K562 (cell line): ENCODE results near the gene LY6G6F. TPM values are rescaled to one million over a fixed set of nuclear protein-coding genes. Genes with fewer than 3 reads are reported as not detected.

Source experiments
- ARHGAP35 ChIP-seq: fragments of 450-650 bp; IDR thresholded peaks from 2 replicates; pipeline ENCODE4 v1.6.1; 2018; ENCODE audit not compliant: partially characterized antibody
- CC2D1A ChIP-seq: fragments of 450-650 bp; IDR thresholded peaks from 2 replicates; pipeline ENCODE4 v1.6.1; 2017; ENCODE audit warnings: mild to moderate bottlenecking
- L3MBTL2 ChIP-seq: fragments of 450-650 bp; IDR thresholded peaks from 2 replicates; pipeline ENCODE4 v1.6.1; 2016; ENCODE audit warnings: mild to moderate bottlenecking, moderate library complexity
- LARP7 ChIP-seq: fragments of 450-650 bp; IDR thresholded peaks from 2 replicates; pipeline ENCODE4 v1.6.1; 2016
- MAFK ChIP-seq: IDR thresholded peaks from 2 replicates; pipeline ENCODE4 v1.6.1; 2011; ENCODE audit warnings: low read length, improper control_type of control experiment
- NR4A1 ChIP-seq, 2 experiments: fragments of 250-450 bp in 1 of 2; fragments of 450-650 bp in 1 of 2; sonication (Bioruptor Pico) in 1 of 2; IDR thresholded peaks; 2 replicates each; pipeline versions ENCODE4 v1.4.0 to v1.6.1; 2016 to 2020; ENCODE audit warnings: mild to moderate bottlenecking in 2 of 2, missing compliant biosample characterization in 1 of 2, missing genetic modification characterization in 1 of 2, moderate library complexity in 1 of 2
- PHTF2 ChIP-seq: fragments of 250-450 bp; sonication (Bioruptor Pico); IDR thresholded peaks from 2 replicates; pipeline ENCODE4 v1.5.0; 2021; ENCODE audit warnings: mild to moderate bottlenecking
- POLR3G ChIP-seq: IDR thresholded peaks from 2 replicates; pipeline ENCODE4 v1.6.1; 2011; ENCODE audit not compliant: insufficient read length, insufficient replicate concordance; ENCODE audit errors: extremely low read depth
- PRMT5 ChIP-seq: sonication (generic); formaldehyde crosslinking; IDR thresholded peaks from 2 replicates; pipeline ENCODE4 v1.5.0; 2020; ENCODE audit warnings: missing genetic modification reagents
- STAT5B ChIP-seq: fragments of 250-450 bp; sonication (Bioruptor Pico); IDR thresholded peaks from 2 replicates; pipeline ENCODE4 v1.8.0; 2021; ENCODE audit warnings: mild to moderate bottlenecking, inconsistent platforms
- ZNF133 ChIP-seq: fragments of 250-450 bp; sonication (Bioruptor Pico); IDR thresholded peaks from 2 replicates; pipeline ENCODE4 v1.4.0; 2020; ENCODE audit warnings: mild to moderate bottlenecking
- ZNF23 ChIP-seq: fragments of 250-450 bp; sonication (Bioruptor Pico); IDR thresholded peaks from 2 replicates; pipeline ENCODE4 v1.4.0; 2020; ENCODE audit warnings: mild to moderate bottlenecking
- polyA plus RNA-seq, 8 experiments: library from polyadenylated mRNA; depleted of rRNA in 4 of 8; stranded (reverse) in 5 of 8; unstranded in 3 of 8; fragments of >200 nt; fragmentation: Nextera tagmentation in 2 of 8; fragmentation: Illumina TruSeq in 1 of 8; extraction: Ambion mirVana in 2 of 8; extraction: Trizol in 1 of 8; gene quantifications; 2 replicates each; pipeline versions ENCODE4 v1.2.1 to v1.2.3, GENCODE V29; 2011 to 2014; ENCODE audit warnings: inconsistent platforms in 1 of 8, missing spikeins in 1 of 8
- total RNA-seq, 7 experiments: library from RNA; depleted of rRNA in 6 of 7; stranded (reverse); fragments of >200 nt in 6 of 7; fragmentation: Illumina TruSeq in 2 of 7; extraction: Trizol in 2 of 7; gene quantifications; 2 replicates each; pipeline versions ENCODE4 v1.2.1 to v1.2.3, GENCODE V29; 2011 to 2021; ENCODE audit warnings: low replicate concordance in 1 of 7
- TF ChIP-seq, protein P1 (sequence below): fragments of 250-450 bp; sonication (Bioruptor Pico); IDR thresholded peaks from 2 replicates; pipeline ENCODE4 v1.5.0; 2020; ENCODE audit warnings: mild to moderate bottlenecking, borderline replicate concordance
- TF ChIP-seq, protein P2 (sequence below), 3 experiments: fragments of 200-800 bp in 1 of 3; fragments of 250-450 bp in 1 of 3; fragments of 450-650 bp in 1 of 3; sonication (Bioruptor Pico) in 1 of 3; sonication (Bioruptor generic) in 1 of 3; formaldehyde crosslinking in 1 of 3; IDR thresholded peaks; 2 replicates each; pipeline versions ENCODE4 v1.6.1 to v1.8.0; 2016 to 2022; ENCODE audit warnings: mild to moderate bottlenecking in 2 of 3, missing genetic modification characterization in 2 of 3, missing compliant biosample characterization in 1 of 3, moderate library complexity in 1 of 3
- TF ChIP-seq, protein P3 (sequence below): fragments of 150-350 bp; IDR thresholded peaks from 2 replicates; pipeline ENCODE4 v1.6.1; 2014; ENCODE audit warnings: low read depth, mild to moderate bottlenecking, low read length, borderline replicate concordance
- TF ChIP-seq, protein P4 (sequence below): sonication (generic); formaldehyde crosslinking; IDR thresholded peaks from 2 replicates; pipeline ENCODE4 v1.4.0; 2020; ENCODE audit warnings: mild to moderate bottlenecking, missing genetic modification reagents

The LY6G6F gene
- total and polyA plus RNA-seq, 9 of the 15 experiments (the other 6 are each of a cell fraction or from before 2014, with no cell fraction given), result 0.14 to 0.50 (median 0.28) TPM; not detected in 2

DNA sequence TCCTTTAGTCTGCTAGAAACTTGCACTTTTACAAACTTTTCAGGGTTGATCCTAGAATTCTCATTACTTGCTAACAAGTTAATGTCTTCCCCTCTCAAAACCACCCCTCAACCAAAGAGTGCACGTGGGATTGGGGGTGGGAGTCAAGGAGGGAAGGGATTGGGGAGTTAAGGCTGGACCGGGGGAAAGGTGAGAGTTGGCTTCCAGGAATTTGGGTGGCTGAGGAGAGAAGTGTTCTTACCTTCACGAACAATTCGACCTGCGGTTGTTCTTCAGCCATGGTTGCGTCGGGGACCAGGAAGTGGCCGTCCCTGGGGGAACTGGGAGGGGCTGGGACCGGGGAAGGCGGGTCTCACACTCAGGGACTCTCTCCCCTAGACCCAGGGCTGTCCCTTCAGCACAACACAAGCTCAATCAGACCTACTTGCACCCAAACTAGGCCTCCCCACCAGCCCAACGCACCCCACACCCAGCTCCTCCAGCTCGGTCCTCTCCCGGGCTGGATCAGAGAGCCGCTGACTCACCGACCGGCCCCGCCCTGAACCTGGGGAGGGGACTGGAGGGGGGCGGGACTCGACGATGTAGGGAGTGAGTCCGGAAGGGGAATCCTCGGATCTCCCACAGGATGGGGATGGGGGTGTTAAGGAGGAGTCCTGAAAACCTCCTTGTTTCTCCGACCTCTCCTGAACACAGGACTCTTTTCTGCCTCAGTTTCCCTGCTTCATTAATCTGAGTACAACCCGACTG, 29.5 kb downstream of the LY6G6F start, which contains the start of gene CLIC1 (continued):
- TF ChIP-seq, protein P1, sequence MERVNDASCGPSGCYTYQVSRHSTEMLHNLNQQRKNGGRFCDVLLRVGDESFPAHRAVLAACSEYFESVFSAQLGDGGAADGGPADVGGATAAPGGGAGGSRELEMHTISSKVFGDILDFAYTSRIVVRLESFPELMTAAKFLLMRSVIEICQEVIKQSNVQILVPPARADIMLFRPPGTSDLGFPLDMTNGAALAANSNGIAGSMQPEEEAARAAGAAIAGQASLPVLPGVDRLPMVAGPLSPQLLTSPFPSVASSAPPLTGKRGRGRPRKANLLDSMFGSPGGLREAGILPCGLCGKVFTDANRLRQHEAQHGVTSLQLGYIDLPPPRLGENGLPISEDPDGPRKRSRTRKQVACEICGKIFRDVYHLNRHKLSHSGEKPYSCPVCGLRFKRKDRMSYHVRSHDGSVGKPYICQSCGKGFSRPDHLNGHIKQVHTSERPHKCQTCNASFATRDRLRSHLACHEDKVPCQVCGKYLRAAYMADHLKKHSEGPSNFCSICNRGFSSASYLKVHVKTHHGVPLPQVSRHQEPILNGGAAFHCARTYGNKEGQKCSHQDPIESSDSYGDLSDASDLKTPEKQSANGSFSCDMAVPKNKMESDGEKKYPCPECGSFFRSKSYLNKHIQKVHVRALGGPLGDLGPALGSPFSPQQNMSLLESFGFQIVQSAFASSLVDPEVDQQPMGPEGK (CRISPR knock-in tag), result peak; percentile 14; the same call in 1 of the 2 replicates
- TF ChIP-seq, protein P2, sequence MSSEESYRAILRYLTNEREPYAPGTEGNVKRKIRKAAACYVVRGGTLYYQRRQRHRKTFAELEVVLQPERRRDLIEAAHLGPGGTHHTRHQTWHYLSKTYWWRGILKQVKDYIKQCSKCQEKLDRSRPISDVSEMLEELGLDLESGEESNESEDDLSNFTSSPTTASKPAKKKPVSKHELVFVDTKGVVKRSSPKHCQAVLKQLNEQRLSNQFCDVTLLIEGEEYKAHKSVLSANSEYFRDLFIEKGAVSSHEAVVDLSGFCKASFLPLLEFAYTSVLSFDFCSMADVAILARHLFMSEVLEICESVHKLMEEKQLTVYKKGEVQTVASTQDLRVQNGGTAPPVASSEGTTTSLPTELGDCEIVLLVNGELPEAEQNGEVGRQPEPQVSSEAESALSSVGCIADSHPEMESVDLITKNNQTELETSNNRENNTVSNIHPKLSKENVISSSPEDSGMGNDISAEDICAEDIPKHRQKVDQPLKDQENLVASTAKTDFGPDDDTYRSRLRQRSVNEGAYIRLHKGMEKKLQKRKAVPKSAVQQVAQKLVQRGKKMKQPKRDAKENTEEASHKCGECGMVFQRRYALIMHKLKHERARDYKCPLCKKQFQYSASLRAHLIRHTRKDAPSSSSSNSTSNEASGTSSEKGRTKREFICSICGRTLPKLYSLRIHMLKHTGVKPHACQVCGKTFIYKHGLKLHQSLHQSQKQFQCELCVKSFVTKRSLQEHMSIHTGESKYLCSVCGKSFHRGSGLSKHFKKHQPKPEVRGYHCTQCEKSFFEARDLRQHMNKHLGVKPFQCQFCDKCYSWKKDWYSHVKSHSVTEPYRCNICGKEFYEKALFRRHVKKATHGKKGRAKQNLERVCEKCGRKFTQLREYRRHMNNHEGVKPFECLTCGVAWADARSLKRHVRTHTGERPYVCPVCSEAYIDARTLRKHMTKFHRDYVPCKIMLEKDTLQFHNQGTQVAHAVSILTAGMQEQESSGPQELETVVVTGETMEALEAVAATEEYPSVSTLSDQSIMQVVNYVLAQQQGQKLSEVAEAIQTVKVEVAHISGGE (CRISPR knock-in tag; IDR thresholded peaks at IDR 0.05), result peak in 1 of 3 experiments; percentile 35; a peak in 1 of 6 replicates
- peak; percentile 10; the same call in 1 of the 2 replicates for TF ChIP-seq LARP7
- peak; percentile 83; the same call in 1 of the 2 replicates for TF ChIP-seq CC2D1A
- TF ChIP-seq ARHGAP35, result no peak
- no peak for TF ChIP-seq STAT5B
- no peak for TF ChIP-seq PHTF2 (CRISPR knock-in tag)
- TF ChIP-seq POLR3G, result no peak
- TF ChIP-seq MAFK, result peak; percentile 64
- TF ChIP-seq NR4A1 (CRISPR knock-in tag; IDR thresholded peaks at IDR 0.05), result no peak
- TF ChIP-seq NR4A1 (tag; IDR thresholded peaks at IDR 0.05), result peak; percentile 76
- TF ChIP-seq, protein P3, sequence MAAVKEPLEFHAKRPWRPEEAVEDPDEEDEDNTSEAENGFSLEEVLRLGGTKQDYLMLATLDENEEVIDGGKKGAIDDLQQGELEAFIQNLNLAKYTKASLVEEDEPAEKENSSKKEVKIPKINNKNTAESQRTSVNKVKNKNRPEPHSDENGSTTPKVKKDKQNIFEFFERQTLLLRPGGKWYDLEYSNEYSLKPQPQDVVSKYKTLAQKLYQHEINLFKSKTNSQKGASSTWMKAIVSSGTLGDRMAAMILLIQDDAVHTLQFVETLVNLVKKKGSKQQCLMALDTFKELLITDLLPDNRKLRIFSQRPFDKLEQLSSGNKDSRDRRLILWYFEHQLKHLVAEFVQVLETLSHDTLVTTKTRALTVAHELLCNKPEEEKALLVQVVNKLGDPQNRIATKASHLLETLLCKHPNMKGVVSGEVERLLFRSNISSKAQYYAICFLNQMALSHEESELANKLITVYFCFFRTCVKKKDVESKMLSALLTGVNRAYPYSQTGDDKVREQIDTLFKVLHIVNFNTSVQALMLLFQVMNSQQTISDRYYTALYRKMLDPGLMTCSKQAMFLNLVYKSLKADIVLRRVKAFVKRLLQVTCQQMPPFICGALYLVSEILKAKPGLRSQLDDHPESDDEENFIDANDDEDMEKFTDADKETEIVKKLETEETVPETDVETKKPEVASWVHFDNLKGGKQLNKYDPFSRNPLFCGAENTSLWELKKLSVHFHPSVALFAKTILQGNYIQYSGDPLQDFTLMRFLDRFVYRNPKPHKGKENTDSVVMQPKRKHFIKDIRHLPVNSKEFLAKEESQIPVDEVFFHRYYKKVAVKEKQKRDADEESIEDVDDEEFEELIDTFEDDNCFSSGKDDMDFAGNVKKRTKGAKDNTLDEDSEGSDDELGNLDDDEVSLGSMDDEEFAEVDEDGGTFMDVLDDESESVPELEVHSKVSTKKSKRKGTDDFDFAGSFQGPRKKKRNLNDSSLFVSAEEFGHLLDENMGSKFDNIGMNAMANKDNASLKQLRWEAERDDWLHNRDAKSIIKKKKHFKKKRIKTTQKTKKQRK, result no peak
- TF ChIP-seq L3MBTL2, result no peak
- no peak for TF ChIP-seq ZNF133 (CRISPR knock-in tag)
- no peak for TF ChIP-seq PRMT5 (CRISPR knock-in tag)
- TF ChIP-seq, protein P4, sequence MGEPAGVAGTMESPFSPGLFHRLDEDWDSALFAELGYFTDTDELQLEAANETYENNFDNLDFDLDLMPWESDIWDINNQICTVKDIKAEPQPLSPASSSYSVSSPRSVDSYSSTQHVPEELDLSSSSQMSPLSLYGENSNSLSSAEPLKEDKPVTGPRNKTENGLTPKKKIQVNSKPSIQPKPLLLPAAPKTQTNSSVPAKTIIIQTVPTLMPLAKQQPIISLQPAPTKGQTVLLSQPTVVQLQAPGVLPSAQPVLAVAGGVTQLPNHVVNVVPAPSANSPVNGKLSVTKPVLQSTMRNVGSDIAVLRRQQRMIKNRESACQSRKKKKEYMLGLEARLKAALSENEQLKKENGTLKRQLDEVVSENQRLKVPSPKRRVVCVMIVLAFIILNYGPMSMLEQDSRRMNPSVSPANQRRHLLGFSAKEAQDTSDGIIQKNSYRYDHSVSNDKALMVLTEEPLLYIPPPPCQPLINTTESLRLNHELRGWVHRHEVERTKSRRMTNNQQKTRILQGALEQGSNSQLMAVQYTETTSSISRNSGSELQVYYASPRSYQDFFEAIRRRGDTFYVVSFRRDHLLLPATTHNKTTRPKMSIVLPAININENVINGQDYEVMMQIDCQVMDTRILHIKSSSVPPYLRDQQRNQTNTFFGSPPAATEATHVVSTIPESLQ, result peak; percentile 94
- TF ChIP-seq ZNF23 (CRISPR knock-in tag), result peak; percentile 37; the same call in 1 of the 2 replicates
